ENCODE results near the gene AGO3. TPM values are rescaled to one million over a fixed set of nuclear protein-coding genes. Genes with fewer than 3 reads are reported as not detected.

Gene AGO3
- total and polyA plus RNA-seq, 8 donors = 1.9 to 33.8 (median 12.4) TPM

GRCh38 chr1:36097693-36098585, 167.0 kb downstream of the AGO3 start:
- Histone ChIP-seq H3K36me3 (peaks cover 15 to 43% (median 37%) of the 10 kb centered on the region in 4 donors), H3K4me3 (no peak overlapping the region), H3K27me3 (no peaks in the 10 kb centered on the region), H3K27ac (peak overlapping the region in 1 of 5 donors; percentile 35), H3K4me1 (peaks cover 10 to 48% (median 20%) of the 10 kb centered on the region in 4 donors), H3K9me3 (no peaks in the 10 kb centered on the region)
- intact Hi-C loops (cut with DNase I; ENCODE audit: low total_unique reads) = loop anchor here (5.0 kb wide), 1 partner anchor 39 kb away; no protein-coding TSS in a partner anchor
- no peak for TF ChIP-seq POLR2A (IDR thresholded peaks at IDR 0.05)
- no peak for TF ChIP-seq POLR2AphosphoS5 (IDR thresholded peaks at IDR 0.05)
- no peak for TF ChIP-seq EP300 (IDR thresholded peaks at IDR 0.05)
- TF ChIP-seq, protein P1, sequence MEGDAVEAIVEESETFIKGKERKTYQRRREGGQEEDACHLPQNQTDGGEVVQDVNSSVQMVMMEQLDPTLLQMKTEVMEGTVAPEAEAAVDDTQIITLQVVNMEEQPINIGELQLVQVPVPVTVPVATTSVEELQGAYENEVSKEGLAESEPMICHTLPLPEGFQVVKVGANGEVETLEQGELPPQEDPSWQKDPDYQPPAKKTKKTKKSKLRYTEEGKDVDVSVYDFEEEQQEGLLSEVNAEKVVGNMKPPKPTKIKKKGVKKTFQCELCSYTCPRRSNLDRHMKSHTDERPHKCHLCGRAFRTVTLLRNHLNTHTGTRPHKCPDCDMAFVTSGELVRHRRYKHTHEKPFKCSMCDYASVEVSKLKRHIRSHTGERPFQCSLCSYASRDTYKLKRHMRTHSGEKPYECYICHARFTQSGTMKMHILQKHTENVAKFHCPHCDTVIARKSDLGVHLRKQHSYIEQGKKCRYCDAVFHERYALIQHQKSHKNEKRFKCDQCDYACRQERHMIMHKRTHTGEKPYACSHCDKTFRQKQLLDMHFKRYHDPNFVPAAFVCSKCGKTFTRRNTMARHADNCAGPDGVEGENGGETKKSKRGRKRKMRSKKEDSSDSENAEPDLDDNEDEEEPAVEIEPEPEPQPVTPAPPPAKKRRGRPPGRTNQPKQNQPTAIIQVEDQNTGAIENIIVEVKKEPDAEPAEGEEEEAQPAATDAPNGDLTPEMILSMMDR (IDR thresholded peaks at IDR 0.05) = no peak
- no peak for DNase-seq
- WGBS, 5 donors = 81 to 91% (median 87%) methylated on average over 26 to 33 of the region's 33 CpGs

DNA sequence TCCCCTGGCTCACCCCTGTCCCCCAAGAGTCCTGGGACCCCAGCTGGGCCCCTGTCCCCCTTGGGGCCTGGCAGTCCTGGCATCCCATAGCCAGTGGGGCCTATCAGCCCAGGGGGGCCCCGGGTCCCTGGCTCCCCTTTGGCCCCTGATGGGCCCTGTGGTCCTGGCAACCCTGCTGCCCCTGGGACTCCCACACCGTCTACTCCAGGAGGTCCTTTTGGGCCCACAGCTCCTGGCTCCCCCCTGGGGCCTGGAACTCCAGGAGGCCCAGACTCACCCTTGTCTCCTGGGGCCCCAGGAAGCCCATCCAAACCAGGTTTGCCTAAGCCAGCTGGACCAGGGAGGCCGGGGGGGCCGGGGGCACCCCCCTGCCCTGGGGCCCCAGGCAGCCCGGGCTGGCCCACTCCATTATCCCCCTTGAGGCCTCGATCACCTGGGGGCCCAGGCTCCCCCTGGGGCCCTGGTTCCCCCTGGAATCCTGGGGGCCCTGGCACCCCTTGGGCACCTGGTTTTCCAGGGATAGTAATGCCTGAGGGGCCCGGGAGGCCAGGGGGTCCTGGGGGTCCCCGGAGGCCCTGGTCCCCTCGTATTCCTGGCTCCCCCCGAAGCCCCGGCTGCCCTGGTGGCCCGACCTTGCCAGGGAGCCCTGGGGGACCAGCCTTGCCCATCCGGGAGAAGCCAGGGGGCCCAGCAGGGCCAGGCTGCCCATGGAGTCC, 167.9 kb downstream of the AGO3 start:
- intact Hi-C loops (cut with DNase I; ENCODE audit: low total_unique reads) = loop anchor here (5.0 kb wide), 1 partner anchor 38 kb away; no protein-coding TSS in a partner anchor

DNA sequence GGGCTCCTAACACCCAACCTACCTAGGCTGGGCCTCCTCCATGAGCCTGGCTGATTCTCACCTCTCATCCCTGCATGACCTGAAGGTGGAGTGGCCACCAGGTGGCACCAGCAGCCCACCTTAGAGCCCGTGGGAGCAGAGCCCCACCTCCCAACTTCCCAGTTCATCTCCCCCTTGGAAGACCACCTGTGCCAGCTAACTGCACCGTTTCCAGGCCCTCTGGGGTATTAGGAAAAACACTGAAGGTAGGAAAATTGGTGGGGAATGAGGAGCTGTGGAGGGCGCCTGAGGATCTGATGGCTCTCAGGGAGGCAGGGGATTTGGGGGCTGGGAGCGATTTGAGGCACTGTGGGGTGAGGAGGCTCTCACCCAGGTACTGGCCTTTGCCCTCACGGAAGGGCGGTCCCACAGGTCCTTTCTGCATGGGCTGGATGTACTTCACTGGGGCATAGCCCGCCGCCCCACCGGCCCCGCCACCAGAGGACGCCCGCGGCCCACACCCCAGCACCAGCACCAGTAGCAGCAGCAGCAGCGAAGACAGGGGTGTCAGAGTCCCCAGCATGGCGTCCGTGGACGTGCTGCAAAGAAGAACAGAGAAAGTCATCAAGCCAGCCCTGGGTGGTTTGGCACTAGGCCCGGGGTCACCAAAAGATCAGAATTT, 168.9 kb downstream of the AGO3 start:
- intact Hi-C loops (cut with DNase I; ENCODE audit: low total_unique reads) = loop anchor here (5.0 to 10.0 kb wide), 2 partner anchors 37 to 315 kb away; no protein-coding TSS in a partner anchor
- peak; percentile 83 to 90 for DNase-seq
- peak overlapping the region in 1 of 4 donors; percentile 4 for H3K4me3 ChIP-seq
- H3K9me3 ChIP-seq = no peaks in the 10 kb centered on the region
- peak overlapping the region in 3 of 5 donors; percentile 17 to 49 (median 35) for H3K27ac ChIP-seq
- H3K36me3 ChIP-seq = peaks cover 0 to 24% (median 18%) of the 10 kb centered on the region in 4 donors
- TF ChIP-seq POLR2A (IDR thresholded peaks at IDR 0.05) = no peak
- TF ChIP-seq, protein P1 (IDR thresholded peaks at IDR 0.05) = peak in 5 of 7 experiments; percentile 58 to 90 (median 80)
- TF ChIP-seq POLR2AphosphoS5 (IDR thresholded peaks at IDR 0.05) = peak in 2 of 3 donors; percentile 16 to 46
- H3K27me3 ChIP-seq = no peaks in the 10 kb centered on the region
- WGBS, 5 donors = 8 to 25% (median 22%) methylated on average over 17 to 18 of the region's 18 CpGs
- H3K4me1 ChIP-seq = peaks cover 10 to 33% (median 16%) of the 10 kb centered on the region in 4 donors

More for the DNA sequence above, 167.9 kb downstream of the AGO3 start:
- TF ChIP-seq POLR2A (IDR thresholded peaks at IDR 0.05) (no peak), POLR2AphosphoS5 (IDR thresholded peaks at IDR 0.05) (no peak), EP300 (IDR thresholded peaks at IDR 0.05) (no peak)
- TF ChIP-seq, protein P1 (IDR thresholded peaks at IDR 0.05) = no peak
- Histone ChIP-seq H3K4me3 (no peak overlapping the region), H3K36me3 (peaks cover 6 to 34% (median 28%) of the 10 kb centered on the region in 4 donors), H3K9me3 (no peaks in the 10 kb centered on the region), H3K4me1 (peaks cover 10 to 40% (median 16%) of the 10 kb centered on the region in 4 donors), H3K27me3 (no peaks in the 10 kb centered on the region), H3K27ac (peak overlapping the region in 2 of 5 donors; percentile 35 to 49)
- WGBS, 5 donors = 79 to 89% (median 85%) methylated on average over 7 to 13 of the region's 13 CpGs
- no peak for DNase-seq
